ENCODE results near the gene TUBGCP6.
"Not testable (repeated sequence)": the region's sequence is repeated elsewhere in the genome, so short reads cannot be mapped to it uniquely, and the experiment has no call there.

TUBGCP6 gene

GRCh38 chr22:50209893-50210292 is 34.9 kb downstream of the TUBGCP6 start:
- peak; percentile 82 for DNase-seq (ENCODE audit: insufficient read length)
- TF ChIP-seq POLR2AphosphoS5 (IDR thresholded peaks at IDR 0.05; ENCODE audit: low read depth, low read length) (no peak), TAF1 (IDR thresholded peaks at IDR 0.05; ENCODE audit: borderline replicate concordance, low read depth, low read length) (no peak), POLR2A (IDR thresholded peaks at IDR 0.05; ENCODE audit: low read depth, low read length) (no peak)
- FAIRE-seq: peak; percentile 92

- FAIRE-seq (no peak), DNase-seq (ENCODE audit: insufficient read length) (no peak)
- no peak for TF ChIP-seq TAF1 (IDR thresholded peaks at IDR 0.05; ENCODE audit: borderline replicate concordance, low read depth, low read length)
- peak; percentile 45; the same call in 1 of the 2 replicates for TF ChIP-seq POLR2AphosphoS5 (IDR thresholded peaks at IDR 0.05; ENCODE audit: low read depth, low read length)
These were observed 35.6 kb downstream of the TUBGCP6 start for GRCh38 chr22:50208939-50209892.

- TF ChIP-seq POLR2AphosphoS5 (IDR thresholded peaks at IDR 0.05; ENCODE audit: low read depth, low read length) (no peak), POLR2A (IDR thresholded peaks at IDR 0.05; ENCODE audit: low read depth, low read length) (no peak), TAF1 (IDR thresholded peaks at IDR 0.05; ENCODE audit: borderline replicate concordance, low read depth, low read length) (no peak)
- DNase-seq (ENCODE audit: insufficient read length): no peak
- FAIRE-seq: no peak
These were observed 36.3 kb downstream of the TUBGCP6 start for GRCh38 chr22:50208430-50208938.

- FAIRE-seq (no peak), DNase-seq (ENCODE audit: insufficient read length) (no peak)
- no peak for TF ChIP-seq TAF1 (IDR thresholded peaks at IDR 0.05; ENCODE audit: borderline replicate concordance, low read depth, low read length)
- no peak for TF ChIP-seq POLR2AphosphoS5 (IDR thresholded peaks at IDR 0.05; ENCODE audit: low read depth, low read length)
- no peak for TF ChIP-seq POLR2A (IDR thresholded peaks at IDR 0.05; ENCODE audit: low read depth, low read length)
These were observed 37.3 kb downstream of the TUBGCP6 start for GRCh38 chr22:50207383-50208140.

GRCh38 chr22:50206599-50206998 is 38.2 kb downstream of the TUBGCP6 start:
- no peak for DNase-seq (ENCODE audit: insufficient read length)
- TF ChIP-seq POLR2AphosphoS5 (IDR thresholded peaks at IDR 0.05; ENCODE audit: low read depth, low read length) (no peak), POLR2A (IDR thresholded peaks at IDR 0.05; ENCODE audit: low read depth, low read length) (no peak), TAF1 (IDR thresholded peaks at IDR 0.05; ENCODE audit: borderline replicate concordance, low read depth, low read length) (no peak)

GRCh38 chr22:50205781-50206569 is 38.8 kb downstream of the TUBGCP6 start:
- DNase-seq (ENCODE audit: insufficient read length): no peak
- FAIRE-seq: peak; percentile 48
- no peak for TF ChIP-seq TAF1 (IDR thresholded peaks at IDR 0.05; ENCODE audit: borderline replicate concordance, low read depth, low read length)
- TF ChIP-seq POLR2AphosphoS5 (IDR thresholded peaks at IDR 0.05; ENCODE audit: low read depth, low read length): no peak
- TF ChIP-seq POLR2A (IDR thresholded peaks at IDR 0.05; ENCODE audit: low read depth, low read length): no peak

More at GRCh38 chr22:50206599-50206998, 38.2 kb downstream of the TUBGCP6 start:
- no peak for FAIRE-seq

- FAIRE-seq; DNase-seq (ENCODE audit: insufficient read length): not testable (repeated sequence)
- TF ChIP-seq POLR2AphosphoS5 (IDR thresholded peaks at IDR 0.05; ENCODE audit: low read depth, low read length): 0 out of 2 replicates have a peak, but pooled peaks have one; percentile 2
These were observed 39.8 kb downstream of the TUBGCP6 start for GRCh38 chr22:50204998-50205397.

GRCh38 chr22:50204571-50204970 is 40.3 kb downstream of the TUBGCP6 start:
- DNase-seq (ENCODE audit: insufficient read length) (no peak), FAIRE-seq (no peak)
- no peak for TF ChIP-seq POLR2AphosphoS5 (IDR thresholded peaks at IDR 0.05; ENCODE audit: low read depth, low read length)
- TF ChIP-seq TAF1 (IDR thresholded peaks at IDR 0.05; ENCODE audit: borderline replicate concordance, low read depth, low read length): no peak

- DNase-seq (ENCODE audit: insufficient read length) (no peak), FAIRE-seq (no peak)
- TF ChIP-seq POLR2AphosphoS5 (IDR thresholded peaks at IDR 0.05; ENCODE audit: low read depth, low read length) (no peak), POLR2A (IDR thresholded peaks at IDR 0.05; ENCODE audit: low read depth, low read length) (no peak), TAF1 (IDR thresholded peaks at IDR 0.05; ENCODE audit: borderline replicate concordance, low read depth, low read length) (no peak)
These were observed 41.5 kb downstream of the TUBGCP6 start for GRCh38 chr22:50203288-50203687.

- TF ChIP-seq POLR2AphosphoS5 (IDR thresholded peaks at IDR 0.05; ENCODE audit: low read depth, low read length) (no peak), TAF1 (IDR thresholded peaks at IDR 0.05; ENCODE audit: borderline replicate concordance, low read depth, low read length) (no peak), POLR2A (IDR thresholded peaks at IDR 0.05; ENCODE audit: low read depth, low read length) (no peak)
- DNase-seq (ENCODE audit: insufficient read length): no peak
- peak; percentile 48 for FAIRE-seq
These were observed 42.6 kb downstream of the TUBGCP6 start for GRCh38 chr22:50202130-50202666.

Measured in GM12892 (cell line).